H9 (cell line): ENCODE results near the gene TMEM254. TPM values are rescaled to one million over a fixed set of nuclear protein-coding genes. Genes with fewer than 3 reads are reported as not detected.

Source experiments
- DNase-seq: peaks from one replicate; pipeline ENCODE4 v3.0.0-alpha.2; 2017
- H2AFZ ChIP-seq: one replicate; pipeline ENCODE4 v1.6.1; 2013; ENCODE audit warnings: mild to moderate bottlenecking, low read length, control low read depth, moderate library complexity
- H2AK5ac ChIP-seq: 2 replicates; pipeline ENCODE4 v1.6.1; 2013; ENCODE audit warnings: low read length, control low read depth, mixed read lengths; ENCODE audit not compliant: insufficient read length
- H2BK120ac ChIP-seq: one replicate; pipeline ENCODE4 v1.6.1; 2013; ENCODE audit warnings: low read depth, mild to moderate bottlenecking, low read length, control low read depth, inconsistent platforms; ENCODE audit not compliant: poor library complexity, severe bottlenecking
- H2BK12ac ChIP-seq: 2 replicates; pipeline ENCODE4 v1.6.1; 2013; ENCODE audit warnings: low read length, control low read depth, mixed read lengths, low read depth; ENCODE audit not compliant: insufficient read length
- H2BK15ac ChIP-seq: 2 replicates; pipeline ENCODE4 v1.6.1; 2013; ENCODE audit warnings: low read depth, low read length, control low read depth
- H2BK20ac ChIP-seq: one replicate; pipeline ENCODE4 v1.6.1; 2013; ENCODE audit warnings: low read depth, mild to moderate bottlenecking, low read length, control low read depth, inconsistent platforms; ENCODE audit not compliant: poor library complexity, severe bottlenecking
- H2BK5ac ChIP-seq: 2 replicates; pipeline ENCODE4 v1.6.1; 2013; ENCODE audit warnings: low read length, control low read depth, mixed read lengths; ENCODE audit not compliant: insufficient read length
- H3K14ac ChIP-seq: 2 replicates; pipeline ENCODE4 v1.6.1; 2013; ENCODE audit warnings: low read length, control low read depth; ENCODE audit not compliant: insufficient read depth
- H3K18ac ChIP-seq: 2 replicates; pipeline ENCODE4 v1.6.1; 2013; ENCODE audit warnings: low read depth, mild to moderate bottlenecking, mixed read lengths, low read length, control low read depth; ENCODE audit not compliant: insufficient read length
- H3K23ac ChIP-seq: 2 replicates; pipeline ENCODE4 v1.6.1; 2013; ENCODE audit warnings: low read length, control low read depth, mixed read lengths, low read depth; ENCODE audit not compliant: insufficient read length
- H3K23me2 ChIP-seq: 2 replicates; pipeline ENCODE4 v1.6.1; 2013; ENCODE audit warnings: low read depth, mild to moderate bottlenecking, mixed read lengths, low read length, control low read depth; ENCODE audit not compliant: insufficient read length, poor library complexity, severe bottlenecking
- H3K27ac ChIP-seq: 2 replicates; pipeline ENCODE4 v1.5.1; 2013; ENCODE audit warnings: low read length, control low read depth, mixed read lengths, low read depth; ENCODE audit not compliant: insufficient read length
- H3K27me3 ChIP-seq: 2 replicates; pipeline ENCODE4 v1.6.1; 2013; ENCODE audit warnings: low read length, control low read depth, inconsistent platforms; ENCODE audit not compliant: insufficient read depth
- H3K4ac ChIP-seq: 2 replicates; pipeline ENCODE4 v1.6.1; 2013; ENCODE audit warnings: low read depth, mild to moderate bottlenecking, control low read depth, inconsistent platforms, low read length, moderate library complexity
- H3K4me1 ChIP-seq: 2 replicates; pipeline ENCODE4 v1.6.1; 2013; ENCODE audit warnings: low read length, control low read depth, inconsistent platforms; ENCODE audit not compliant: insufficient read depth
- H3K4me2 ChIP-seq: 2 replicates; pipeline ENCODE4 v1.6.1; 2013; ENCODE audit warnings: low read length, control low read depth, mixed read lengths; ENCODE audit not compliant: insufficient read length, insufficient read depth
- H3K56ac ChIP-seq: 2 replicates; pipeline ENCODE4 v1.6.1; 2013; ENCODE audit warnings: low read depth, mild to moderate bottlenecking, mixed read lengths, low read length, control low read depth; ENCODE audit not compliant: insufficient read length
- H3K79me1 ChIP-seq: 2 replicates; pipeline ENCODE4 v1.6.1; 2013; ENCODE audit warnings: low read depth, mild to moderate bottlenecking, moderate library complexity, low read length, control low read depth, inconsistent platforms; ENCODE audit not compliant: insufficient read depth, poor library complexity, severe bottlenecking
- H3K79me2 ChIP-seq: 2 replicates; pipeline ENCODE4 v1.6.1; 2013; ENCODE audit warnings: low read length, control low read depth, inconsistent platforms; ENCODE audit not compliant: insufficient read depth
- H3K9ac ChIP-seq: 2 replicates; pipeline ENCODE4 v1.6.1; 2013; ENCODE audit warnings: low read length, control low read depth, mixed read lengths; ENCODE audit not compliant: insufficient read length; ENCODE audit errors: extremely low read depth
- H3K9me3 ChIP-seq: one replicate; pipeline ENCODE4 v1.6.1; 2013; ENCODE audit warnings: low read depth, low read length, inconsistent platforms; ENCODE audit not compliant: control insufficient read depth
- H3T11ph ChIP-seq: one replicate; pipeline ENCODE4 v1.6.1; 2013; ENCODE audit warnings: mild to moderate bottlenecking, low read length, control low read depth, inconsistent platforms
- H4K20me1 ChIP-seq: one replicate; pipeline ENCODE4 v1.6.1; 2013; ENCODE audit not compliant: control insufficient read depth, insufficient read length, insufficient read depth
- H4K5ac ChIP-seq: 2 replicates; pipeline ENCODE4 v1.6.1; 2013; ENCODE audit warnings: low read depth, mild to moderate bottlenecking, mixed read lengths, low read length, control low read depth; ENCODE audit not compliant: insufficient read length
- H4K8ac ChIP-seq: replicated peaks from 2 replicates; pipeline ENCODE4 v1.6.1; 2013; ENCODE audit warnings: low read length, control low read depth, mixed read lengths, low read depth; ENCODE audit not compliant: insufficient read length
- H4K91ac ChIP-seq: 2 replicates; pipeline ENCODE4 v1.6.1; 2013; ENCODE audit warnings: low read depth, mild to moderate bottlenecking, moderate library complexity, mixed read lengths, low read length, control low read depth; ENCODE audit not compliant: insufficient read length
- H3K27ac Mint-ChIP-seq, 3 experiments: 2 replicates in 2 of 3; 3 replicates in 1 of 3; pipeline ENCODE4 v1.8.0; 2020 to 2021; ENCODE audit warnings: mixed read lengths in 3 of 3, mild to moderate bottlenecking in 1 of 3, moderate library complexity in 1 of 3
- H3K27me3 Mint-ChIP-seq: 2 replicates; pipeline ENCODE4 v1.8.0; 2021; ENCODE audit warnings: low read depth, mild to moderate bottlenecking, moderate library complexity, mixed read lengths
- H3K36me3 Mint-ChIP-seq, 3 experiments: 2 replicates in 2 of 3; 3 replicates in 1 of 3; pipeline ENCODE4 v1.8.0; 2020 to 2021; ENCODE audit warnings: low read depth in 3 of 3, mixed read lengths in 3 of 3; ENCODE audit not compliant: insufficient read depth in 1 of 3
- H3K4me1 Mint-ChIP-seq, 2 experiments: 2 replicates each; pipeline ENCODE4 v1.8.0; 2020; ENCODE audit warnings: mixed read lengths in 2 of 2
- H3K4me3 Mint-ChIP-seq, 2 experiments: 2 replicates in 1 of 2; 3 replicates in 1 of 2; pipeline ENCODE4 v1.8.0; 2020 to 2021; ENCODE audit warnings: mild to moderate bottlenecking in 2 of 2, mixed read lengths in 2 of 2, moderate library complexity in 1 of 2
- H3K9me3 Mint-ChIP-seq, 2 experiments: 2 replicates in 1 of 2; 3 replicates in 1 of 2; pipeline ENCODE4 v1.8.0; 2020; ENCODE audit warnings: mild to moderate bottlenecking in 2 of 2, mixed read lengths in 2 of 2, moderate library complexity in 1 of 2
- CTCF ChIP-seq: fragments of 200-600 bp; sonication (generic); conservative IDR thresholded peaks from 3 replicates; pipeline ENCODE4 v1.8.0; 2021; ENCODE audit warnings: antibody characterized with exemption, mild to moderate bottlenecking
- WGBS: extraction: QIAGEN DNeasy Blood & Tissue Kit; methylation state at CpG from one replicate; pipeline ENCODE4 v1.1.7; 2013; ENCODE audit warnings: missing lambda C conversion rate, low lambda C conversion rate, mixed read lengths; ENCODE audit not compliant: insufficient read length; ENCODE audit errors: extremely low coverage; 5-methylcytosine and 5-hydroxymethylcytosine counted together
- total RNA-seq: library from RNA; stranded (reverse); gene quantifications from 2 replicates; pipeline ENCODE4 v1.2.1, GENCODE V29; 2021

Gene TMEM254
- total RNA-seq, 1 experiment from 2014 or later = 20.3 TPM

- H3K27ac ChIP-seq = no peak overlapping the region
- Mint-ChIP-seq H3K36me3 (no peaks in the 10 kb centered on the region; a peak in 2 of 7 replicates), H3K27ac (no peak overlapping the region; a peak in 1 of 7 replicates), H3K27me3 (peaks cover 7% of the 10 kb centered on the region), H3K9me3 (peaks cover 0 to 3% of the 10 kb centered on the region in 2 experiments; a peak in 2 of 5 replicates), H3K4me1 (peaks cover 12 to 20% of the 10 kb centered on the region in 2 experiments), H3K4me3 (no peak overlapping the region)
- H3K23ac ChIP-seq = no peak overlapping the region
- TF ChIP-seq CTCF = no peak
- no peak overlapping the region for H3K9ac ChIP-seq
- H3T11ph ChIP-seq = no peak overlapping the region
- no peak overlapping the region for H4K91ac ChIP-seq
- no peak overlapping the region for H4K8ac ChIP-seq
- H3K4ac ChIP-seq = no peak overlapping the region
- no peak overlapping the region for H4K5ac ChIP-seq
- no peaks in the 10 kb centered on the region for H3K79me1 ChIP-seq
- H2BK20ac ChIP-seq = no peak overlapping the region
- no peaks in the 10 kb centered on the region for H3K27me3 ChIP-seq
- no peaks in the 10 kb centered on the region for H3K79me2 ChIP-seq
- no peak overlapping the region for H2BK5ac ChIP-seq
- no peaks in the 10 kb centered on the region for H3K9me3 ChIP-seq
- H2AK5ac ChIP-seq = no peak overlapping the region
- no peaks in the 10 kb centered on the region for H4K20me1 ChIP-seq
- H3K18ac ChIP-seq = no peak overlapping the region
- no peak overlapping the region for H2AFZ ChIP-seq
- no peak overlapping the region for H2BK12ac ChIP-seq
- no peak overlapping the region for H2BK15ac ChIP-seq
- no peak overlapping the region for H3K4me2 ChIP-seq
- no peaks in the 10 kb centered on the region for H3K4me1 ChIP-seq
- H3K14ac ChIP-seq = no peak overlapping the region
- no peak overlapping the region for H3K56ac ChIP-seq
- no peaks in the 10 kb centered on the region for H3K23me2 ChIP-seq
- no peak for DNase-seq
- no CpG with 5 or more reads among the region's 2 CpGs for WGBS
- no peak overlapping the region for H2BK120ac ChIP-seq
These were observed 60.8 kb downstream of the TMEM254 start for GRCh38 chr10:80139265-80139664.
